Brain microvascular endothelial cell (primary cell): Measurements from ENCODE around the gene ECI1.

Experiments
- DNase-seq: peaks from one replicate; pipeline ENCODE4 v3.0.0-alpha.2; 2020
- H3K27ac ChIP-seq: fragments of 250-450 bp; sonication (Bioruptor Pico); 2 replicates; pipeline ENCODE4 v1.5.1; 2020; ENCODE audit warnings: mild to moderate bottlenecking, moderate library complexity
- H3K27me3 ChIP-seq: fragments of 250-450 bp; sonication (Bioruptor Pico); replicated peaks from 2 replicates; pipeline ENCODE4 v1.5.1; 2020; ENCODE audit warnings: mild to moderate bottlenecking
- H3K36me3 ChIP-seq: fragments of 250-450 bp; sonication (Bioruptor Pico); replicated peaks from 2 replicates; pipeline ENCODE4 v1.5.1; 2020; ENCODE audit warnings: mild to moderate bottlenecking
- H3K4me3 ChIP-seq: 2 replicates; pipeline ENCODE4 v1.5.1; 2011; ENCODE audit warnings: low read depth, mild to moderate bottlenecking, control low read depth, low read length, moderate library complexity
- CTCF ChIP-seq: IDR thresholded peaks from 2 replicates; pipeline ENCODE4 v1.5.1; 2011; ENCODE audit warnings: low read depth, mild to moderate bottlenecking, moderate library complexity, low read length, control low read depth, inconsistent platforms; ENCODE audit errors: missing control alignments
- in situ Hi-C: cut with HindIII; loops from 2 replicates; pipeline ENCODE4 v1.10.0; 2017; ENCODE audit warnings: low sequenced_read_pairs, low pct_ligation_motif_present

Gene ECI1, protein sequence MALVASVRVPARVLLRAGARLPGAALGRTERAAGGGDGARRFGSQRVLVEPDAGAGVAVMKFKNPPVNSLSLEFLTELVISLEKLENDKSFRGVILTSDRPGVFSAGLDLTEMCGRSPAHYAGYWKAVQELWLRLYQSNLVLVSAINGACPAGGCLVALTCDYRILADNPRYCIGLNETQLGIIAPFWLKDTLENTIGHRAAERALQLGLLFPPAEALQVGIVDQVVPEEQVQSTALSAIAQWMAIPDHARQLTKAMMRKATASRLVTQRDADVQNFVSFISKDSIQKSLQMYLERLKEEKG

GRCh38 chr16:2251296-2252111, at the start of gene ECI1:
TSS of gene ECI1 (minus strand) at chr16:2251587. CDS start at chr16:2251566, 21 bp downstream.
- H3K27me3 ChIP-seq = no peaks in the 10 kb centered on the region
- H3K4me3 ChIP-seq = peak within 1 kb of the TSS; percentile 65
- in situ Hi-C loops = no loop called here
- H3K36me3 ChIP-seq = peaks cover 40% of the 10 kb centered on the region
- peak; percentile 68 for TF ChIP-seq CTCF
- peak within 1 kb of the TSS; percentile 18 for H3K27ac ChIP-seq
- peak; percentile 75 for DNase-seq

GRCh38 chr16:2299915-2300192, 48.5 kb upstream of the ECI1 start:
- Histone ChIP-seq H3K4me3 (no peak overlapping the region), H3K36me3 (no peaks in the 10 kb centered on the region), H3K27ac (no peak overlapping the region), H3K27me3 (no peaks in the 10 kb centered on the region)
- no peak for DNase-seq
- in situ Hi-C loops = no loop called here
- no peak for TF ChIP-seq CTCF

DNA sequence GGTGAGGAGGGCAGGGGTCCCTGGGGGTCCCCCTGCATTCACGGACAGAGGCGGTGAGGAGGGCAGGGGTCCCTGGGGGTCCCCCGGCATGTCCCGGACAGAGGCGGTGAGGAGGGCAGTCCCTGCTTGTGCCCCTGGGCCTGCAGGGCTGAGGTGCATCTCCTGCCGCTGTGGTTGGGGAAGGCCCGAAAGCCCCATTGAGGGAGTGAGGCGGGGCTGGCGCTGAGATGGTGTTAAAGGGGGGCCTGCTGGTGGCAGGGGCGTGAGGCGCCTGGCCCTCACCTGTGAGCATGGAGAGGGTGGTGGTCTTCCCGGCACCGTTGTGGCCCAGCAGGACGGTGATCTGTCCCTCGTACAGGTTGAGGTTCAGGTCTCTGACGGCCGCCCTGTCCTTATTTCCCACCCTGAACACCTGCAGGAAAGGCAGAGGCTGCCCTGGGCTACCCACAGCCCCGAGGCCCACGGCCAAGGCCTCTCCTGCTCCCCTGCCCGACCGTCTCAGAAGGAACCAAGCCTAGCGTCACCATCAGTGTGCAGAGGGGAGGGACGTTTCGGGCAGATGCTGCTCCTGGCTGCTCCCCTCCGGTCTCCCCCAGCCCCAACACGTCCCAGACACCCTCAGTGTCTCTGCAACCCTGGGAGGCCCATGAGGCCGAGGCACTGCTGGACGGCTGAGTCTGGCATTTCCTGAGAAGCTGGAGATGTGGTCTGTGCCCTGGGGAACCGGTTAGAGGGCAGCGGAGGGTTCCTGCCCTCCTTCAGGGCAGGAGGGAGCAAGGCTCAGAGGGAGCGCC, 47.9 kb upstream of the ECI1 start:
- no peak for DNase-seq
- no peak overlapping the region for H3K4me3 ChIP-seq
- no peaks in the 10 kb centered on the region for H3K36me3 ChIP-seq
- in situ Hi-C loops = no loop called here
- no peak for TF ChIP-seq CTCF
- no peaks in the 10 kb centered on the region for H3K27me3 ChIP-seq
- no peak overlapping the region for H3K27ac ChIP-seq

DNA sequence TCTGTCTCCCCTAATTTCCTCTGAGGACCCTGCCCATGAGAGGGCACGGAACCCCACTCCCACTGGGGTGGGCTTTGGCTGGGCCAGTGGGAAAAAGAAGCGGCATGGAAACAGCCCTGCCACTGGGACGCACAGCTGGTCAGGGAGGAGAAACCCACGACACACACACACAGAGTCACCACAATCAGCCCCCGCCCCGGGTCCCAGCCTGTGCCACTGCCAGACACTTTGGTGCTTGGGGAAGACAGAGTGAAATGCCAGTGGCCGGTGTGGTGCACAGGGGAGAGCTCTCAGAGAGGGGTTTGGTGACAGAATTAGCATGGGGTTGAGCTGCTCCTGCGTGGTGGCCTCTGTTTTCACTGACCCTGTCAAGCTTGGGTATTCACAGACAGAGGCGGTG, 47.2 kb upstream of the ECI1 start:
- no peaks in the 10 kb centered on the region for H3K36me3 ChIP-seq
- H3K4me3 ChIP-seq = no peak overlapping the region
- no peaks in the 10 kb centered on the region for H3K27me3 ChIP-seq
- in situ Hi-C loops = no loop called here
- H3K27ac ChIP-seq = no peak overlapping the region
- no peak for DNase-seq
- TF ChIP-seq CTCF = no peak

- no peak for TF ChIP-seq CTCF
- no peaks in the 10 kb centered on the region for H3K27me3 ChIP-seq
- no peak for DNase-seq
- in situ Hi-C loops = no loop called here
- H3K4me3 ChIP-seq = no peak overlapping the region
- no peaks in the 10 kb centered on the region for H3K36me3 ChIP-seq
- no peak overlapping the region for H3K27ac ChIP-seq
Observed at GRCh38 chr16:2297506-2297860, 46.1 kb upstream of the ECI1 start.
